Limb (tissue), 2 donors: Measurements from ENCODE around the gene TRDN.
"Not testable (repeated sequence)": the region's sequence is repeated elsewhere in the genome, so short reads cannot be mapped to it uniquely, and the experiment has no call there.

Source experiments
- DNase-seq, 2 donors: peaks; one replicate each; pipeline ENCODE4 v3.0.0-alpha.2; 2016; ENCODE audit errors: extremely low spot score in 2 of 2

The TRDN gene

GRCh38 chr6:123295672-123296071 is 341.1 kb downstream of the TRDN start:
- DNase-seq = no peak

GRCh38 chr6:123295181-123295580 is 341.6 kb downstream of the TRDN start:
- no peak for DNase-seq

- DNase-seq = no peak
These were observed 348.1 kb downstream of the TRDN start for GRCh38 chr6:123288649-123289048.

GRCh38 chr6:123276546-123276980 is 360.2 kb downstream of the TRDN start:
- no peak for DNase-seq

- DNase-seq = no peak
These were observed 372.8 kb downstream of the TRDN start for GRCh38 chr6:123263981-123264380.

- DNase-seq = no peak
These were observed 396.1 kb downstream of the TRDN start for GRCh38 chr6:123240626-123241025.

- DNase-seq = no peak
These were observed 403.4 kb downstream of the TRDN start for GRCh38 chr6:123233336-123233735.

GRCh38 chr6:123227789-123228188 is 409.0 kb downstream of the TRDN start:
- DNase-seq = not testable (repeated sequence)

- no peak for DNase-seq
These were observed 410.4 kb downstream of the TRDN start for GRCh38 chr6:123226398-123226797.

- no peak for DNase-seq
These were observed 412.7 kb downstream of the TRDN start for GRCh38 chr6:123224077-123224476.

- DNase-seq = no peak
These were observed 413.3 kb downstream of the TRDN start for GRCh38 chr6:123223461-123223860.

GRCh38 chr6:123215211-123215610 is 421.5 kb downstream of the TRDN start:
- no peak for DNase-seq

- DNase-seq = no peak
These were observed 422.3 kb downstream of the TRDN start for GRCh38 chr6:123214433-123214832.

GRCh38 chr6:123213921-123214320 is 422.8 kb downstream of the TRDN start:
- no peak for DNase-seq

GRCh38 chr6:123211777-123212545 is 424.8 kb downstream of the TRDN start:
- no peak for DNase-seq

- DNase-seq = no peak
These were observed 426.1 kb downstream of the TRDN start for GRCh38 chr6:123210645-123211044.

- no peak for DNase-seq
These were observed 428.7 kb downstream of the TRDN start for GRCh38 chr6:123207967-123208510.

- DNase-seq = no peak
These were observed 432.8 kb downstream of the TRDN start for GRCh38 chr6:123203928-123204327.

- no peak for DNase-seq
These were observed 434.8 kb downstream of the TRDN start for GRCh38 chr6:123201869-123202372.

- no peak for DNase-seq
These were observed 443.5 kb downstream of the TRDN start for GRCh38 chr6:123193298-123193697.

GRCh38 chr6:123189816-123190215 is 446.9 kb downstream of the TRDN start:
- DNase-seq = no peak

- no peak for DNase-seq
These were observed 453.8 kb downstream of the TRDN start for GRCh38 chr6:123182998-123183397.

- no peak for DNase-seq
These were observed 460.0 kb downstream of the TRDN start for GRCh38 chr6:123176706-123177105.
